Esophagus muscularis mucosa (tissue), 4 donors: ENCODE results near the gene ZNF442. TPM values are rescaled to one million over a fixed set of nuclear protein-coding genes. Genes with fewer than 3 reads are reported as not detected.
A peak's percentile ranks its signal among the peaks of the same experiment; 100 is the strongest.
"Not testable (repeated sequence)": the region's sequence is repeated elsewhere in the genome, so short reads cannot be mapped to it uniquely, and the experiment has no call there.

Experiments used
- DNase-seq: peaks from one replicate; pipeline ENCODE4 v3.0.0-alpha.2; 2017; ENCODE audit errors: extremely low spot score
- H3K27ac ChIP-seq, 4 donors: fragments of 200-600 bp; sonication (generic); replicated peaks in 1 of 4; 1 replicate in 3 of 4; 2 replicates in 1 of 4; pipeline ENCODE4 v1.5.1; 2016 to 2019; ENCODE audit warnings: mild to moderate bottlenecking in 1 of 4
- H3K27me3 ChIP-seq, 4 donors: fragments of 200-600 bp; sonication (generic); one replicate each; pipeline versions ENCODE4 v1.5.1 to v1.6.0; 2016 to 2019
- H3K36me3 ChIP-seq, 4 donors: fragments of 200-600 bp; sonication (generic); one replicate each; pipeline ENCODE4 v1.5.1; 2016 to 2019
- H3K4me1 ChIP-seq, 4 donors: fragments of 200-600 bp; sonication (generic); one replicate each; pipeline ENCODE4 v1.5.1; 2016 to 2019
- H3K4me3 ChIP-seq, 4 donors: fragments of 200-600 bp; sonication (generic); 1 replicate in 2 of 4; 2 replicates in 2 of 4; pipeline ENCODE4 v1.5.1; 2016 to 2019; ENCODE audit warnings: mild to moderate bottlenecking in 4 of 4, moderate library complexity in 1 of 4
- H3K9me3 ChIP-seq, 4 donors: fragments of 200-600 bp; sonication (generic); 1 replicate in 3 of 4; 2 replicates in 1 of 4; pipeline ENCODE4 v1.5.1; 2016 to 2019
- CTCF ChIP-seq, 3 experiments: fragments of 200-600 bp in 2 of 3; fragments of 450-650 bp in 1 of 3; sonication (generic) in 2 of 3; IDR thresholded peaks; one replicate each; pipeline ENCODE4 v1.5.1; 2017 to 2019; ENCODE audit warnings: antibody characterized with exemption in 3 of 3, mild to moderate bottlenecking in 2 of 3, moderate library complexity in 1 of 3
- EP300 ChIP-seq: sonication (generic); formaldehyde crosslinking; IDR thresholded peaks from one replicate; pipeline ENCODE4 v1.6.1; 2017; ENCODE audit warnings: antibody characterized with exemption
- POLR2A ChIP-seq: fragments of 450-650 bp; IDR thresholded peaks from one replicate; pipeline ENCODE4 v1.6.1; 2017; ENCODE audit warnings: antibody characterized with exemption, moderate library complexity, mild to moderate bottlenecking, low read depth
- POLR2AphosphoS5 ChIP-seq, 2 donors: sonication (generic); formaldehyde crosslinking; IDR thresholded peaks; one replicate each; pipeline ENCODE4 v1.6.1; 2017; ENCODE audit warnings: antibody characterized with exemption in 2 of 2
- WGBS: methylation state at CpG from one replicate; pipeline ENCODE4 v1.1.5; 2018; 5-methylcytosine and 5-hydroxymethylcytosine counted together
- intact Hi-C: fragments of 100-400 bp; cut with DNase I; formaldehyde crosslinking; loops from one replicate; pipeline ENCODE4 v1.15.1; 2023
- total RNA-seq, 4 donors: library from RNA; depleted of rRNA; stranded (reverse); fragments of >200 nt; gene quantifications; one replicate each; pipeline versions ENCODE4 v1.1.0 to v1.2.1, GENCODE V29; 2016

Gene ZNF442
- 1 to 10 TPM; 3.3 to 4.6 (median 3.6) TPM for total RNA-seq

GRCh38 chr19:12365236-12366162 is at the start of gene ZNF442:
ZNF442 (minus strand) TSS chr19:12365683; CDS start chr19:12363631, 2,052 bp downstream.
- peak; percentile 99 for DNase-seq
- no peaks in the 10 kb centered on the region for H3K9me3 ChIP-seq
- peak within 1 kb of the TSS; percentile 84 to 98 (median 90) for H3K27ac ChIP-seq
- H3K4me3 ChIP-seq: peak within 1 kb of the TSS; percentile 65 to 96 (median 82)
- peaks cover 15 to 22% (median 18%) of the 10 kb centered on the region in 4 donors for H3K4me1 ChIP-seq
- TF ChIP-seq CTCF (IDR thresholded peaks at IDR 0.05): peak; percentile 54 to 83 (median 76)
- TF ChIP-seq POLR2A: peak; percentile 64
- TF ChIP-seq POLR2AphosphoS5 (IDR thresholded peaks at IDR 0.05): peak; percentile 88 to 92
- TF ChIP-seq EP300: peak; percentile 18
- WGBS: under 1% methylated on average over 22 of the region's 51 CpGs
- H3K27me3 ChIP-seq: no peaks in the 10 kb centered on the region
- intact Hi-C loops: no loop called here
- H3K36me3 ChIP-seq: no peaks in the 10 kb centered on the region

- no peak overlapping the region for H3K4me3 ChIP-seq
- no peaks in the 10 kb centered on the region for H3K9me3 ChIP-seq
- no peak for DNase-seq
- TF ChIP-seq CTCF (IDR thresholded peaks at IDR 0.05): no peak
- no peak for TF ChIP-seq POLR2A
- TF ChIP-seq POLR2AphosphoS5 (IDR thresholded peaks at IDR 0.05): no peak
- TF ChIP-seq EP300: no peak
- no peaks in the 10 kb centered on the region for H3K27me3 ChIP-seq
- no peaks in the 10 kb centered on the region for H3K36me3 ChIP-seq
- no peaks in the 10 kb centered on the region for H3K4me1 ChIP-seq
- 94% methylated on average over 2 of the region's 2 CpGs for WGBS
- no peak overlapping the region for H3K27ac ChIP-seq
- intact Hi-C loops: no loop called here
Observed at GRCh38 chr19:12411893-12412292, 46.4 kb upstream of the ZNF442 start.

- no peaks in the 10 kb centered on the region for H3K36me3 ChIP-seq
- peak within 1 kb of the TSS; percentile 85 to 95 (median 87) for H3K27ac ChIP-seq
- TF ChIP-seq POLR2A: no peak
- peak; percentile 84 to 86 for TF ChIP-seq POLR2AphosphoS5 (IDR thresholded peaks at IDR 0.05)
- TF ChIP-seq EP300: no peak
- peak in 1 of 3 experiments; percentile 16 for TF ChIP-seq CTCF (IDR thresholded peaks at IDR 0.05)
- WGBS: 1% methylated on average over 20 of the region's 71 CpGs
- intact Hi-C loops: no loop called here
- H3K4me3 ChIP-seq: peak within 1 kb of the TSS; percentile 70 to 84 (median 78)
- H3K4me1 ChIP-seq: peaks cover 4 to 17% (median 10%) of the 10 kb centered on the region in 4 donors
- no peaks in the 10 kb centered on the region for H3K9me3 ChIP-seq
- DNase-seq: peak; percentile 99
- no peaks in the 10 kb centered on the region for H3K27me3 ChIP-seq
Observed at GRCh38 chr19:12400633-12401502, 35.4 kb upstream of the ZNF442 start, which contains the start of gene ZNF799. ZNF799 (minus strand) TSS chr19:12401271; CDS start chr19:12401070, 201 bp downstream.

GRCh38 chr19:12399901-12400632 is 34.6 kb upstream of the ZNF442 start:
- H3K27ac ChIP-seq: peak overlapping the region; percentile 85 to 95 (median 87)
- DNase-seq, intact Hi-C loops: not testable (repeated sequence)

GRCh38 chr19:12391148-12391547 is 25.7 kb upstream of the ZNF442 start:
- H3K36me3 ChIP-seq: peaks cover 15 to 40% (median 26%) of the 10 kb centered on the region in 4 donors
- H3K9me3 ChIP-seq, intact Hi-C loops, H3K27me3 ChIP-seq, H3K4me3 ChIP-seq, H3K27ac ChIP-seq, DNase-seq, H3K4me1 ChIP-seq: not testable (repeated sequence)
- WGBS: 97% methylated on average over 6 of the region's 6 CpGs

More at GRCh38 chr19:12399901-12400632, 34.6 kb upstream of the ZNF442 start:
- not testable (repeated sequence) for H3K36me3 ChIP-seq, H3K27me3 ChIP-seq, H3K9me3 ChIP-seq
- WGBS: 7% methylated on average over 15 of the region's 23 CpGs
- Histone ChIP-seq H3K4me3 (peak overlapping the region; percentile 70 to 84 (median 78)), H3K4me1 (peaks cover 4 to 17% (median 10%) of the 10 kb centered on the region in 4 donors)

GRCh38 chr19:12386365-12386764 is 20.9 kb upstream of the ZNF442 start:
- intact Hi-C loops, H3K27me3 ChIP-seq, H3K4me1 ChIP-seq, DNase-seq, H3K27ac ChIP-seq, H3K9me3 ChIP-seq, H3K4me3 ChIP-seq: not testable (repeated sequence)
- H3K36me3 ChIP-seq: peaks cover 10 to 50% (median 28%) of the 10 kb centered on the region in 4 donors
- 91% methylated on average over 2 of the region's 2 CpGs for WGBS
